ENCODE data around the gene MRPL41. TPM values are rescaled to one million over a fixed set of nuclear protein-coding genes. Genes with fewer than 3 reads are reported as not detected.
"Not testable (repeated sequence)": the region's sequence is repeated elsewhere in the genome, so short reads cannot be mapped to it uniquely, and the experiment has no call there.

MRPL41 gene
- total RNA-seq, 1 donor from 2014 or later, result 32.9 TPM

- H3K4me1 ChIP-seq (ENCODE audit: control insufficient read depth in 3 of 3, insufficient read depth in 3 of 3, low read length in 3 of 3); H3K27ac ChIP-seq (ENCODE audit: low read depth, low read length); H3K4me3 ChIP-seq (ENCODE audit: low read length in 3 of 3); H3K9ac ChIP-seq (ENCODE audit: low read depth in 1 of 3, low read length in 3 of 3); H3K9me3 ChIP-seq (ENCODE audit: control insufficient read depth in 3 of 3, low read length in 3 of 3); H3K27me3 ChIP-seq (ENCODE audit: control insufficient read depth in 3 of 3, insufficient read depth in 3 of 3, low read length in 3 of 3): not testable (repeated sequence)
- peaks cover 7 to 17% (median 12%) of the 10 kb centered on the region in 3 donors for H3K36me3 ChIP-seq (ENCODE audit: control insufficient read depth in 3 of 3, insufficient read depth in 3 of 3, low read length in 3 of 3)
Measured at GRCh38 chr9:137513136-137513535, 38.5 kb upstream of the MRPL41 start.

DNA sequence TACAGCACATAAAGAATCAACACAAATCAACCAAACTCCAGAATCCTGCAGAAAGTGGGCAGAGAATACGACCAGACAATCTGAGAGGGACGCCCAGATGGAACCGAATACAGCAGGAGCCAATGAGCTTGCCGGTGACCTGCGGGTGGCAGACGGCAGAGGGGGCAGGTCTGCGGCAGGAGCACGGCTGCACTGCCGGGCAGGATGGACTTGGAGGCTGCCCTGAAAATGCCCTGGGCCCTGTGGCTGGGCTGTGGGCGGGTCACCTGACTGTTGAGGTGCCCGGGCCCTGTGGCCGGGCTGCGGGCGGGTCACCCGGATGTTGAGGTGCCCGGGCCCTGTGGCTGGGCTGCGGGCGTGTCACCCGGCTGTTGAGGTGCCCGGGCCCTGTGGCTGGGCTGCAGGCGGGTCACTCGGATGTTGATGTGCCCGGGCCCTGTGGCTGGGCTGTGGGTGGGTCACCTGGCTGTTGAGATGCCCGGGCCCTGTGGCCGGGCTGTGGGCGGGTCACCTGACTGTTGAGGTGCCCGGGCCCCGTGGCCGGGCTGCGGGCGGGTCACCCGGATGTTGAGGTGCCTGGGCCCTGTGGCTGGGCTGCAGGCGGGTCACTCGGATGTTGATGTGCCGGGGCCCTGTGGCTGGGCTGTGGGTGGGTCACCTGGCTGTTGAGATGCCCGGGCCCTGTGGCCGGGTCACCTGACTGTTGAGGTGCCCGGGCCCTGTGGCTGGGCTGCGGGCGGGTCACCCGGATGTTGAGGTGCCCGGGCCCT lies 37.7 kb upstream of the MRPL41 start:
- H3K27ac ChIP-seq (ENCODE audit: low read depth, low read length); H3K4me1 ChIP-seq (ENCODE audit: control insufficient read depth in 3 of 3, insufficient read depth in 3 of 3, low read length in 3 of 3); H3K9me3 ChIP-seq (ENCODE audit: control insufficient read depth in 3 of 3, low read length in 3 of 3); H3K4me3 ChIP-seq (ENCODE audit: low read length in 3 of 3); H3K9ac ChIP-seq (ENCODE audit: low read depth in 1 of 3, low read length in 3 of 3); H3K27me3 ChIP-seq (ENCODE audit: control insufficient read depth in 3 of 3, insufficient read depth in 3 of 3, low read length in 3 of 3): not testable (repeated sequence)
- H3K36me3 ChIP-seq (ENCODE audit: control insufficient read depth in 3 of 3, insufficient read depth in 3 of 3, low read length in 3 of 3), result peaks cover 7 to 14% (median 10%) of the 10 kb centered on the region in 3 donors

DNA sequence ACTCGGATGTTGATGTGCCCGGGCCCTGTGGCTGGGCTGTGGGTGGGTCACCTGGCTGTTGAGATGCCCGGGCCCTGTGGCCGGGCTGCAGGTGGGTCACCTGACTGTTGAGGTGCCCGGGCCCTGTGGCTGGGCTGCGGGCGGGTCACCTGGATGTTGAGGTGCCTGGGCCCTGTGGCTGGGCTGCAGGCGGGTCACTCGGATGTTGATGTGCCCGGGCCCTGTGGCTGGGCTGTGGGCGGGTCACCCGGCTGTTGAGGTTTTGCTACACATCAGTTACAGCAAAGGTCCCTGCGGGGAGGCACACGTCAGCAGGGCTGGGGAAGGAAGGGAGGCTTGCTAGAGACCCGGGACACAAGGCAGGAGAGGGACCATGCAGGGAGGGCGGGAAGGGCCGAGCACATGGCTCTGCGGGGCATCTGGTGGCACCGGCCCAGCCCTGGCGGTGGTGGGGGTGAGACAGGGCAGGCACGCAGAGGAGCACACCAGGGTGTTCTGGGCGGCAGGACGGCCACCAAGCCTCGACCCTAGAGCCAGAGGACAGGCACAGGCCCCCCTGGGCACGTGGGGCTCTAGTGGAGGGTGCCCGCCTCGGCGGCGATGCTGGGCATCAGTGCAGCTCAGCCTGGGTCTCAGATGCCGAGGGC lies 36.9 kb upstream of the MRPL41 start:
- no peak overlapping the region for H3K9ac ChIP-seq (ENCODE audit: low read depth in 1 of 3, low read length in 3 of 3)
- no peaks in the 10 kb centered on the region for H3K9me3 ChIP-seq (ENCODE audit: control insufficient read depth in 3 of 3, low read length in 3 of 3)
- H3K27ac ChIP-seq (ENCODE audit: low read depth, low read length), result no peak overlapping the region
- no peak overlapping the region for H3K4me3 ChIP-seq (ENCODE audit: low read length in 3 of 3)
- no peaks in the 10 kb centered on the region for H3K27me3 ChIP-seq (ENCODE audit: control insufficient read depth in 3 of 3, insufficient read depth in 3 of 3, low read length in 3 of 3)
- H3K4me1 ChIP-seq (ENCODE audit: control insufficient read depth in 3 of 3, insufficient read depth in 3 of 3, low read length in 3 of 3), result no peaks in the 10 kb centered on the region
- H3K36me3 ChIP-seq (ENCODE audit: control insufficient read depth in 3 of 3, insufficient read depth in 3 of 3, low read length in 3 of 3), result peaks cover 7 to 13% (median 12%) of the 10 kb centered on the region in 3 donors

DNA sequence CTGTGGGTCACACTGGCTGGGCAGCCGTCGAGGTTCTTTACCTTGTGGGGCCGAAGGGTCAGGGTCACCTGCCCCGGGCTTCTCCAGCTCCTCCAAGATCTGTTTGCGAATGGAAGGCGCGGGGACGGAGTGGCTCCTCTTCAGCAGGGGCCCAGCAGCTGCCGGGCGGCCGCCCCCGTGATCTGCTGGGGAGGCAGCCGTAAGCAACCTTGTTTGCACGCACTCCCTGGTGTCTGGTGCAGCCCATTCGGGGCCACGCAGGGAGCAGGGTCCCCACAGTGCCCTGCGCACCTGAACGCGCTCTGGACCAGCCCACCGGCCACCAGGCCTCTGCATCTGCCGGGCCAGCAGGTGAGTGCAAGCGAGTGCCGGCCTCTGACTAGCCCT lies 36.3 kb upstream of the MRPL41 start:
- Histone ChIP-seq H3K9me3 (ENCODE audit: control insufficient read depth in 3 of 3, low read length in 3 of 3) (no peaks in the 10 kb centered on the region), H3K27me3 (ENCODE audit: control insufficient read depth in 3 of 3, insufficient read depth in 3 of 3, low read length in 3 of 3) (no peaks in the 10 kb centered on the region), H3K4me1 (ENCODE audit: control insufficient read depth in 3 of 3, insufficient read depth in 3 of 3, low read length in 3 of 3) (no peaks in the 10 kb centered on the region), H3K9ac (ENCODE audit: low read depth in 1 of 3, low read length in 3 of 3) (no peak overlapping the region), H3K27ac (ENCODE audit: low read depth, low read length) (no peak overlapping the region), H3K4me3 (ENCODE audit: low read length in 3 of 3) (no peak overlapping the region), H3K36me3 (ENCODE audit: control insufficient read depth in 3 of 3, insufficient read depth in 3 of 3, low read length in 3 of 3) (peaks cover 7 to 14% (median 13%) of the 10 kb centered on the region in 3 donors)

DNA sequence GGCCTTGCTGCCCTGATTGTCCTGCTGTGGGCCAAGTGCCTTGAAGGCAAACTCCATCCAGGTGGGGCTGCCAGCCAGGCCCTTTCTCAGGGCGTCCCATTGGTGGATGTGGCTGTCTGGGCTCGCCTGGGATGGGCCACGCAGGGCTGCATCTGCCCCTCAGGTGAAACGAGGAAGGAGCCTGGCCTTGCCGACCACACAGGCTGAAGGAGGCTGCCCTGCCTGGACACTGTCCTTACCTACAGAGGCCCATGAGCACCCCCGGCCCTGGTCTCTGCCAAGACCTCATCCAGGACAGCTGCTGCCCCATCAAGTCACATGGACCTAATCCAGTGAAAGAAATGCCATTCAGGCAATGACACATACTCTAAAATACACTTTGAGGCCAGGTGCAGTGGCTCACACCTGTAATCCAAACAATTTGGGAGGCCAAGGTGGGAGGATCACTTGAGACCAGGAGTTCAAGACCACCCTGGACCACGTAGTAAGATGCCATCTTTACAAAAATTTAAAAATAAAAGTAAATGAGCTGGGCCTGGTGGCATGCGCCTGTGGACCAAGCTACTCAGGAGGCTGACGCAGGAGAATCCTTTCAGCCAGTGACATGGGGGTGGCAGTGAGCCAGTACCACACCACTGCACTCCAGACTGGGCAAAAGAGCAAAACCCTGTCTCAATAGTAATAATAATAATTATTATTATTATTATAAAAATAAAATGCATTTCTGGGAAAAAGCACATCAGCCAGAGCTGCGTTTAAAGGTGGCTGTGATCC lies 35.3 kb upstream of the MRPL41 start:
- Histone ChIP-seq H3K4me1 (ENCODE audit: control insufficient read depth in 3 of 3, insufficient read depth in 3 of 3, low read length in 3 of 3) (peaks cover 0 to 9% (median 4%) of the 10 kb centered on the region in 3 donors), H3K36me3 (ENCODE audit: control insufficient read depth in 3 of 3, insufficient read depth in 3 of 3, low read length in 3 of 3) (peaks cover 11 to 14% (median 13%) of the 10 kb centered on the region in 3 donors), H3K4me3 (ENCODE audit: low read length in 3 of 3) (no peak overlapping the region), H3K9ac (ENCODE audit: low read depth in 1 of 3, low read length in 3 of 3) (no peak overlapping the region), H3K9me3 (ENCODE audit: control insufficient read depth in 3 of 3, low read length in 3 of 3) (no peaks in the 10 kb centered on the region), H3K27ac (ENCODE audit: low read depth, low read length) (no peak overlapping the region), H3K27me3 (ENCODE audit: control insufficient read depth in 3 of 3, insufficient read depth in 3 of 3, low read length in 3 of 3) (no peaks in the 10 kb centered on the region)

DNA sequence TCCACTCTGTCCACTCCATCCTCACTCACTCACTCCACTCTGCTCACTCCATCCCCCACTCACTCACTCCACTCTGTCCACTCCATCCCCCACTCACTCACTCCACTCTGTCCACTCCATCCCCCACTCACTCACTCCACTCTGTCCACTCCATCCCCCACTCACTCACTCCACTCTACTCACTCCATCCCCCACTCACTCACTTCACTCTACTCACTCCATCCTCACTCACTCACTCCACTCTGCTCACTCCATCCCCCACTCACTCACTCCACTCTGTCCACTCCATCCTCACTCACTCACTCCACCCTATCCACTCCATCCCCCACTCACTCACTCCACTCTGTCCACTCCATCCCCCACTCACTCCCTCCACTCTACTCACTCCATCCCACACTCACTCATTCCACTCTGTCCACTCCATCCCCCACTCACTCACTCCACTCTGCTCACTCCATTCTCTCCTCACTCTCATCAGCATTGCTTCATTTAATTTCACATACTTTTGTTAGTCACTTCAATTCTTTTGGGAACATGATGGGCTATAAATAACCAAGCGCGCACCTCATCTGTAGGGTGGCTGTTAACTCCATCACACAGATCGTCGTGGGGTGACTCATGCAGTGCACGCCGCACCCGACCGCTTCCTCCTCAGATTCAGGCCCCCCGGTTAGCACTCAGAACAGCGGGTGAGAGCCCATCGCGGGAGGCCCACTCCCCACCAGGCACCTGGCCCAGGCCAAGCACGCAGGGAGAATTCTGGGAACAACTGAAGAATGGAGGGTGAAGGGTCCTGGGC lies 32.8 kb upstream of the MRPL41 start:
- Histone ChIP-seq H3K4me1 (ENCODE audit: control insufficient read depth in 3 of 3, insufficient read depth in 3 of 3, low read length in 3 of 3) (peaks cover 0 to 14% (median 8%) of the 10 kb centered on the region in 3 donors), H3K36me3 (ENCODE audit: control insufficient read depth in 3 of 3, insufficient read depth in 3 of 3, low read length in 3 of 3) (peaks cover 7 to 14% (median 10%) of the 10 kb centered on the region in 3 donors)
- H3K9me3 ChIP-seq (ENCODE audit: control insufficient read depth in 3 of 3, low read length in 3 of 3); H3K27me3 ChIP-seq (ENCODE audit: control insufficient read depth in 3 of 3, insufficient read depth in 3 of 3, low read length in 3 of 3); H3K4me3 ChIP-seq (ENCODE audit: low read length in 3 of 3); H3K27ac ChIP-seq (ENCODE audit: low read depth, low read length); H3K9ac ChIP-seq (ENCODE audit: low read depth in 1 of 3, low read length in 3 of 3): not testable (repeated sequence)

DNA sequence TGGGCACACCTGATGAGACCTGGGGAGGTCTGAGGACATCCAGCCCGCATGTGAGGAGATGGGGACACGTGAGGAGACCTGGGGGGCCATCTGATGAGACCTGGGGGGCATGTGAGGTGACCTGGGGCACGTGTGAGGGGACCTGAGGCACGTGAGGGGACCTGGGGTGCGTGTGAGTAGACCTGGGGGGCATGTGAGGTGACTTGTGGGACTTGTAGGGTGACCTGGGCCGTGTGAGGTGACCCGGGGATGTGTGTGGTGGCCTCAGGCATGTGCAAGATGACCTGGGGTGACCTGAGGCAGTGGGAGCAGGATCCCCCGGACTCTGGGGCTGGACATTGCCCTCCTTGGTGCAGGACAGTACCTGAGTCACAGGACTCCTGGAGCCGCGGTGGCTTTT lies 32.1 kb upstream of the MRPL41 start:
- Histone ChIP-seq H3K9me3 (ENCODE audit: control insufficient read depth in 3 of 3, low read length in 3 of 3) (no peaks in the 10 kb centered on the region), H3K36me3 (ENCODE audit: control insufficient read depth in 3 of 3, insufficient read depth in 3 of 3, low read length in 3 of 3) (peaks cover 7 to 16% (median 12%) of the 10 kb centered on the region in 3 donors), H3K27ac (ENCODE audit: low read depth, low read length) (no peak overlapping the region), H3K4me1 (ENCODE audit: control insufficient read depth in 3 of 3, insufficient read depth in 3 of 3, low read length in 3 of 3) (peaks cover 0 to 14% (median 8%) of the 10 kb centered on the region in 3 donors), H3K9ac (ENCODE audit: low read depth in 1 of 3, low read length in 3 of 3) (no peak overlapping the region), H3K4me3 (ENCODE audit: low read length in 3 of 3) (no peak overlapping the region), H3K27me3 (ENCODE audit: control insufficient read depth in 3 of 3, insufficient read depth in 3 of 3, low read length in 3 of 3) (no peaks in the 10 kb centered on the region)

DNA sequence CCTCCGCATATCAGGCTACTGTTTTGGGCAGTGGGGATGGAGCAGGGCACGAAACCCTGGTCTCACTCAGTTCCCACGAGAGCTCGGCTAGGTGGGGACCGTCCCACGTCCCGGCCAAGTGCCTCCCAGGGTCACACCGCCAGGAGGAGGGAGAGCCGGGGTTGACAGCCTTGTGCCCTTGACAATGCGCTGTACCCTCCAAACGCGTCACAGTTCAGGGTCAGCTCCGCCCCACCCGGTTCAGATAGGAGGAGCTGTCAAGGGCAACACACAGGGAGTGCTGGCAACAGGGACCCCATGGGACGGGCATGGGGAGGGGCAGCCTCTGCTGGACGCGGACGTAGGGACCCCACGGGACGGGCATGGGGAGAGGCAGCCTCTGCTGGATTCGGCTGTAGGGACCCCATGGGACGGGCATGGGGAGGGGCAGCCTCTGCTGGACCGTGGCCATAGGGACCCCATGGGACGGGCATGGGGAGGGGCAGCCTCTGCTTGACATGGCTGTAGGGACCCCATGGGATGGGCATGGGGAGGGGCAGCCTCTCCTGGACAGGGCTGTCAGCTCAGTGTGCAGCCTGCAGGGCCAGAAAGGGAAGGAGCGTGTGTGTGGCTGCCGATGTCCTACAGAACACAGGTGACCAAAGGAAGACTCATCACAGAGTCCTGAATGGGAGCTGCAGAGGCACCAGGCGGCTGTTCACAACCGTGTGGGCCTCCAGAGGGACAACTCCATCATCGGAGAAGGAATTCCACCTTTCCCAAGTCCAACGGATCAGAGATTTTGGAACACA lies 30.9 kb upstream of the MRPL41 start:
- Histone ChIP-seq H3K9ac (ENCODE audit: low read depth in 1 of 3, low read length in 3 of 3) (no peak overlapping the region), H3K36me3 (ENCODE audit: control insufficient read depth in 3 of 3, insufficient read depth in 3 of 3, low read length in 3 of 3) (peaks cover 7 to 13% (median 12%) of the 10 kb centered on the region in 3 donors), H3K4me1 (ENCODE audit: control insufficient read depth in 3 of 3, insufficient read depth in 3 of 3, low read length in 3 of 3) (peaks cover 0 to 14% (median 8%) of the 10 kb centered on the region in 3 donors), H3K27ac (ENCODE audit: low read depth, low read length) (no peak overlapping the region), H3K4me3 (ENCODE audit: low read length in 3 of 3) (no peak overlapping the region), H3K9me3 (ENCODE audit: control insufficient read depth in 3 of 3, low read length in 3 of 3) (no peaks in the 10 kb centered on the region), H3K27me3 (ENCODE audit: control insufficient read depth in 3 of 3, insufficient read depth in 3 of 3, low read length in 3 of 3) (no peaks in the 10 kb centered on the region)

- H3K4me1 ChIP-seq (ENCODE audit: control insufficient read depth in 3 of 3, insufficient read depth in 3 of 3, low read length in 3 of 3), result peaks cover 0 to 14% (median 8%) of the 10 kb centered on the region in 3 donors
- H3K9ac ChIP-seq (ENCODE audit: low read depth in 1 of 3, low read length in 3 of 3), result no peak overlapping the region
- peaks cover 7 to 13% (median 12%) of the 10 kb centered on the region in 3 donors for H3K36me3 ChIP-seq (ENCODE audit: control insufficient read depth in 3 of 3, insufficient read depth in 3 of 3, low read length in 3 of 3)
- no peaks in the 10 kb centered on the region for H3K9me3 ChIP-seq (ENCODE audit: control insufficient read depth in 3 of 3, low read length in 3 of 3)
- no peak overlapping the region for H3K27ac ChIP-seq (ENCODE audit: low read depth, low read length)
- no peaks in the 10 kb centered on the region for H3K27me3 ChIP-seq (ENCODE audit: control insufficient read depth in 3 of 3, insufficient read depth in 3 of 3, low read length in 3 of 3)
- H3K4me3 ChIP-seq (ENCODE audit: low read length in 3 of 3), result no peak overlapping the region
Measured at GRCh38 chr9:137521405-137521985, 30.2 kb upstream of the MRPL41 start.

Data from skeletal muscle tissue (tissue), 4 donors.